MM.1S (cell line): ENCODE measurements around the gene MME.

Source experiments
- DNase-seq: peaks from one replicate; pipeline ENCODE4 v3.0.0-alpha.2; 2015
- H2AFZ ChIP-seq: fragments of 300-600 bp; sonication (generic); 2 replicates; pipeline ENCODE4 v1.6.0; 2016; ENCODE audit warnings: antibody characterized with exemption, low read length
- H3F3A ChIP-seq: fragments of 300-600 bp; sonication (generic); 2 replicates; pipeline ENCODE4 v1.6.1; 2016; ENCODE audit warnings: mild to moderate bottlenecking, antibody characterized with exemption, low read length, moderate library complexity, mixed read lengths; ENCODE audit not compliant: insufficient read depth
- H3K27ac ChIP-seq: fragments of 300-600 bp; sonication (generic); 2 replicates; pipeline ENCODE4 v1.5.1; 2016; ENCODE audit warnings: mild to moderate bottlenecking, low read length
- H3K27me3 ChIP-seq: fragments of 300-600 bp; sonication (generic); replicated peaks from 2 replicates; pipeline ENCODE4 v1.6.0; 2016; ENCODE audit warnings: low read length; ENCODE audit not compliant: insufficient read depth
- H3K36me3 ChIP-seq: fragments of 300-600 bp; sonication (generic); replicated peaks from 2 replicates; pipeline ENCODE4 v1.6.1; 2016; ENCODE audit warnings: mild to moderate bottlenecking, low read length, mixed read lengths; ENCODE audit not compliant: insufficient read depth
- H3K4me1 ChIP-seq: fragments of 300-600 bp; sonication (generic); 2 replicates; pipeline ENCODE4 v1.6.1; 2016; ENCODE audit warnings: low read length, mixed read lengths
- H3K4me2 ChIP-seq: fragments of 300-600 bp; sonication (generic); 2 replicates; pipeline ENCODE4 v1.6.0; 2016; ENCODE audit warnings: low read depth, low read length
- H3K4me3 ChIP-seq: fragments of 300-600 bp; sonication (generic); 2 replicates; pipeline ENCODE4 v1.5.1; 2016; ENCODE audit warnings: low read length, mixed read lengths
- H3K79me2 ChIP-seq: fragments of 300-600 bp; sonication (generic); 2 replicates; pipeline ENCODE4 v1.6.1; 2016; ENCODE audit warnings: mixed run types, low read length, mixed read lengths
- H3K9ac ChIP-seq: fragments of 300-600 bp; sonication (generic); 2 replicates; pipeline ENCODE4 v1.6.1; 2016; ENCODE audit warnings: low read length, mixed read lengths
- H3K9me2 ChIP-seq: fragments of 300-600 bp; sonication (generic); replicated peaks from 2 replicates; pipeline ENCODE4 v1.6.1; 2016; ENCODE audit warnings: mild to moderate bottlenecking, low read length, mixed read lengths; ENCODE audit not compliant: insufficient read depth
- H3K9me3 ChIP-seq: fragments of 300-600 bp; sonication (generic); replicated peaks from 2 replicates; pipeline ENCODE4 v1.6.1; 2016; ENCODE audit warnings: mild to moderate bottlenecking, low read length, mixed read lengths; ENCODE audit not compliant: insufficient read depth
- H4K20me1 ChIP-seq: fragments of 300-600 bp; sonication (generic); 2 replicates; pipeline ENCODE4 v1.6.1; 2016; ENCODE audit warnings: mild to moderate bottlenecking, low read length, moderate library complexity, mixed read lengths; ENCODE audit not compliant: insufficient read depth
- EZH2 ChIP-seq: fragments of 300-600 bp; sonication (generic); optimal IDR thresholded peaks from 2 replicates; pipeline ENCODE3; 2017; ENCODE audit warnings: low read depth, mild to moderate bottlenecking, antibody characterized with exemption, low read length, mixed read lengths
- EZH2phosphoT487 ChIP-seq: fragments of 300-600 bp; sonication (generic); IDR thresholded peaks from 2 replicates; pipeline ENCODE4 v1.6.1; 2018; ENCODE audit warnings: antibody characterized with exemption, low read length
- TF ChIP-seq, protein P1 (sequence below): fragments of 300-600 bp; sonication (generic); IDR thresholded peaks from 2 replicates; pipeline ENCODE4 v1.5.1; 2016; ENCODE audit warnings: antibody characterized with exemption, low read length, mixed read lengths

Gene MME

DNA sequence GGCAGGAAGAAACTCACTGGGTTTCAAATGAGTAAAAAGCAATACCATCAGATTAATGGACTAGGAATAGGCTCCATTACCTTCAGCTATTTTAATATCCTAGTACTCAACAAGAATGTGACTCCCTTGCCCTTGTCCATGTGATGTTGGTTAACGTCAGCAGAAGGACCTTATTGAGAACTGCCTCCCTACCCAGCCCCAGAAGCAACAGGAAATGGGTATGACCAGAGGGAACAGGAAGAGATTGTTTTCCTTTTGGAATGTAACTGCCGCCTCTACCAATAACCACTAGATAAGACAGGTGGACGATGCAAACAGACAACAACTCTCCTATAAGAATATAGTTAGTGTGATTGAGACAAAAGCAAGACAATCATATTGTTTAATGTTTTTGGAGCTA is 10.4 kb upstream of the MME start:
- no peak overlapping the region for H3K9ac ChIP-seq
- no peaks in the 10 kb centered on the region for H3K36me3 ChIP-seq
- no peak overlapping the region for H3K27ac ChIP-seq
- no peak overlapping the region for H3K4me2 ChIP-seq
- H3F3A ChIP-seq: no peaks in the 10 kb centered on the region
- no peaks in the 10 kb centered on the region for H3K9me2 ChIP-seq
- H2AFZ ChIP-seq: no peak overlapping the region
- H4K20me1 ChIP-seq: no peaks in the 10 kb centered on the region
- H3K27me3 ChIP-seq: no peaks in the 10 kb centered on the region
- no peaks in the 10 kb centered on the region for H3K9me3 ChIP-seq
- H3K4me1 ChIP-seq: no peaks in the 10 kb centered on the region
- no peak overlapping the region for H3K4me3 ChIP-seq
- DNase-seq: no peak
- no peaks in the 10 kb centered on the region for H3K79me2 ChIP-seq
- TF ChIP-seq, protein P1, sequence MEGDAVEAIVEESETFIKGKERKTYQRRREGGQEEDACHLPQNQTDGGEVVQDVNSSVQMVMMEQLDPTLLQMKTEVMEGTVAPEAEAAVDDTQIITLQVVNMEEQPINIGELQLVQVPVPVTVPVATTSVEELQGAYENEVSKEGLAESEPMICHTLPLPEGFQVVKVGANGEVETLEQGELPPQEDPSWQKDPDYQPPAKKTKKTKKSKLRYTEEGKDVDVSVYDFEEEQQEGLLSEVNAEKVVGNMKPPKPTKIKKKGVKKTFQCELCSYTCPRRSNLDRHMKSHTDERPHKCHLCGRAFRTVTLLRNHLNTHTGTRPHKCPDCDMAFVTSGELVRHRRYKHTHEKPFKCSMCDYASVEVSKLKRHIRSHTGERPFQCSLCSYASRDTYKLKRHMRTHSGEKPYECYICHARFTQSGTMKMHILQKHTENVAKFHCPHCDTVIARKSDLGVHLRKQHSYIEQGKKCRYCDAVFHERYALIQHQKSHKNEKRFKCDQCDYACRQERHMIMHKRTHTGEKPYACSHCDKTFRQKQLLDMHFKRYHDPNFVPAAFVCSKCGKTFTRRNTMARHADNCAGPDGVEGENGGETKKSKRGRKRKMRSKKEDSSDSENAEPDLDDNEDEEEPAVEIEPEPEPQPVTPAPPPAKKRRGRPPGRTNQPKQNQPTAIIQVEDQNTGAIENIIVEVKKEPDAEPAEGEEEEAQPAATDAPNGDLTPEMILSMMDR: no peak
- TF ChIP-seq EZH2 (no peak), EZH2phosphoT487 (no peak)

DNA sequence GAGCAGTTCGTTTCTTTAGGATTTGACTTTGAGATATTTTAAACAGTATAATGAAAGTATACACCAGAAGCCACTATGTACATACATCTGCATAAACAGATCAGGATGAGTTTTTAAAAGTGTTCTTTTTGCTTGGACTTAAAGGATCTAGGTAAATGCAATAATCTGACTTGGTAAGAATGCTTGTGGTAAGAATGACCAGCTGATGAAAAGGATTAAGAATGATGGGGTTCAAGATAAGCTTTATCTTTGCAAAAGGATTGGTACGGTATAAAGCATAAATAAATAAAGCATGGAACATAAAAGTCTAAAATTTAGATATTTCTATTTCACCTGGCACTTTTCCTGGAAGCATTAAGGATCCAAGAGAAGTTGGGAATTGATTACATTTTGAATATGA is 9.8 kb upstream of the MME start:
- Histone ChIP-seq H3F3A (no peaks in the 10 kb centered on the region), H3K4me2 (no peak overlapping the region), H3K27me3 (no peaks in the 10 kb centered on the region), H3K27ac (no peak overlapping the region), H3K4me1 (no peaks in the 10 kb centered on the region), H3K9me2 (no peaks in the 10 kb centered on the region), H3K9ac (no peak overlapping the region), H3K9me3 (no peaks in the 10 kb centered on the region), H4K20me1 (no peaks in the 10 kb centered on the region), H2AFZ (no peak overlapping the region), H3K36me3 (no peaks in the 10 kb centered on the region), H3K79me2 (no peaks in the 10 kb centered on the region), H3K4me3 (no peak overlapping the region)
- no peak for DNase-seq
- TF ChIP-seq, protein P1: no peak
- TF ChIP-seq EZH2phosphoT487 (no peak), EZH2 (no peak)

DNA sequence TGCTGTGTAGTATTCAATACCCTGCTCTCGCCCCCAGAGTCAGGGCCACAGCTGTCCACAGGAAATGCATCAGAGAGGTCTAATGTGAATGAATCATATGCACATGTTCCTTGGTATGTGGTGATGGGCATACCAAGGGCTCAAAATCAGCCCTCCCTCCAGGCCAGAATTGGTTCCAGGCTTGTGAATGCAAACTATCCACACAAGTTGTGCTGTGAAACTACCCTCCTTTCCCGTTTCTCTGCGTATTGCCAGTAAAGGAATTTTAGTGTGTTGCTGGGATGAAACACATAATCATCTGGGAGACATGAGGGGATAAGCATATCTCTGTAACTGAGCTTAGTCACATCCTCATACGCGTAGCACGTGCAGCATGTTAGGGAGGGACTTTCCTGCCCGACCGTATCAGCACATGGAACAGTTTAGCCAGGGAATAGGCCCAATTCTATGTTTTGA is 9.2 kb upstream of the MME start:
- no peaks in the 10 kb centered on the region for H3K79me2 ChIP-seq
- no peaks in the 10 kb centered on the region for H4K20me1 ChIP-seq
- DNase-seq: no peak
- no peaks in the 10 kb centered on the region for H3K4me1 ChIP-seq
- H3K27ac ChIP-seq: no peak overlapping the region
- no peaks in the 10 kb centered on the region for H3K36me3 ChIP-seq
- H3K4me2 ChIP-seq: no peak overlapping the region
- H3K4me3 ChIP-seq: no peak overlapping the region
- no peaks in the 10 kb centered on the region for H3K9me3 ChIP-seq
- no peaks in the 10 kb centered on the region for H3F3A ChIP-seq
- H3K9ac ChIP-seq: no peak overlapping the region
- no peak overlapping the region for H2AFZ ChIP-seq
- TF ChIP-seq, protein P1: no peak
- TF ChIP-seq EZH2 (no peak), EZH2phosphoT487 (no peak)
- H3K9me2 ChIP-seq: no peaks in the 10 kb centered on the region
- no peaks in the 10 kb centered on the region for H3K27me3 ChIP-seq
